GM12878 (cell line): ENCODE measurements around the gene TCF7L1. TPM values are rescaled to one million over a fixed set of nuclear protein-coding genes. Genes with fewer than 3 reads are reported as not detected.

ENCODE experiments used
- ATAC-seq: fragments of 200-7000 bp; cut with Tn5 transposase; 3 replicates; pipeline ENCODE4 v1.9.1; 2020; ENCODE audit warnings: mild to moderate bottlenecking, moderate library complexity
- BruUV-seq: library from RNA; stranded (reverse); fragments of 400-500 nt; replicated peaks from 2 replicates; lab custom pipeline; 2021; lab: Mats Ljungman, UMichigan
- CTCF ChIA-PET: fragments of 300-600 bp; sonication (Branson Sonifier 250); formaldehyde crosslinking; extraction: SDS; loops from one replicate; lab custom pipeline; 2021; ENCODE audit warnings: inconsistent platforms; lab: Yijun Ruan, JAX
- POLR2A ChIA-PET: fragments of 350-600 bp; formaldehyde crosslinking; extraction: SDS; loops from one replicate; lab custom pipeline; 2021; ENCODE audit warnings: inconsistent platforms; lab: Charles Lee
- RAD21 ChIA-PET: fragments of 300-600 bp; sonication (Branson Sonifier 250); formaldehyde crosslinking; loops from one replicate; lab custom pipeline; 2023; ENCODE audit warnings: antibody characterized with exemption; ENCODE audit not compliant: unreplicated experiment; lab: Charles Lee
- SMC1A ChIA-PET: fragments of 300-600 bp; sonication (Branson Sonifier 250); formaldehyde crosslinking; loops from one replicate; lab custom pipeline; 2023; ENCODE audit not compliant: unreplicated experiment, uncharacterized antibody; lab: Charles Lee
- DNase-seq: peaks from one replicate; pipeline ENCODE4 v3.0.0-alpha.2; 2011; ENCODE audit warnings: low read depth, low spot score
- FAIRE-seq: peaks from 3 replicates; lab custom pipeline; 2011; peaks lifted over from hg19 to GRCh38; lab: Jason Lieb, UNC
- H2AFZ ChIP-seq: 2 replicates; pipeline ENCODE4 v1.6.0; 2011; ENCODE audit warnings: low read depth, low read length, control low read depth; ENCODE audit not compliant: control insufficient read depth
- H3K27ac ChIP-seq: 2 replicates; pipeline ENCODE4 v1.5.1; 2011; ENCODE audit warnings: control low read depth; ENCODE audit not compliant: control insufficient read depth, insufficient read depth
- H3K27me3 ChIP-seq, 2 experiments: replicated peaks in 1 of 2; 2 replicates each; pipeline versions ENCODE4 v1.6.0 to v1.6.1; 2011; ENCODE audit warnings: low read length in 1 of 2; ENCODE audit not compliant: control insufficient read depth in 2 of 2, insufficient read depth in 2 of 2
- H3K36me3 ChIP-seq, 2 experiments: 2 replicates each; pipeline ENCODE4 v1.5.1; 2011; ENCODE audit warnings: low read length in 1 of 2; ENCODE audit not compliant: control insufficient read depth in 2 of 2, insufficient read depth in 2 of 2
- H3K4me1 ChIP-seq: 2 replicates; pipeline ENCODE4 v1.6.1; 2011; ENCODE audit warnings: mild to moderate bottlenecking, low read length, moderate library complexity, mixed read lengths; ENCODE audit not compliant: control insufficient read depth, insufficient read depth
- H3K4me2 ChIP-seq: 2 replicates; pipeline ENCODE4 v1.6.0; 2011; ENCODE audit warnings: control low read depth; ENCODE audit not compliant: control insufficient read depth, insufficient read depth
- H3K4me3 ChIP-seq: fragments of 200-600 bp; sonication (generic); 2 replicates; pipeline ENCODE4 v1.5.1; 2016
- H3K79me2 ChIP-seq: 2 replicates; pipeline ENCODE4 v1.6.0; 2011; ENCODE audit warnings: low read length; ENCODE audit not compliant: control insufficient read depth, insufficient read depth
- H3K9ac ChIP-seq: 2 replicates; pipeline ENCODE4 v1.8.0; 2011; ENCODE audit warnings: low read length, control low read depth, mixed read lengths; ENCODE audit not compliant: control insufficient read depth, insufficient read depth
- H3K9me3 ChIP-seq: replicated peaks from 3 replicates; pipeline ENCODE4 v1.5.1; 2011; ENCODE audit warnings: mild to moderate bottlenecking, low read length; ENCODE audit not compliant: control insufficient read depth, insufficient read depth
- H4K20me1 ChIP-seq: 2 replicates; pipeline ENCODE4 v1.6.0; 2011; ENCODE audit not compliant: control insufficient read depth, insufficient read depth
- BCL11A ChIP-seq: IDR thresholded peaks from 2 replicates; pipeline ENCODE4 v1.6.1; 2011; ENCODE audit warnings: low read depth, low read length
- BHLHE40 ChIP-seq, 2 experiments: fragments of 450-650 bp in 1 of 2; IDR thresholded peaks; 2 replicates each; pipeline ENCODE4 v1.6.1; 2011 to 2017; ENCODE audit warnings: low read depth in 2 of 2, borderline replicate concordance in 1 of 2, improper control_type of control experiment in 1 of 2, low read length in 1 of 2, mild to moderate bottlenecking in 1 of 2
- CBFB ChIP-seq: IDR thresholded peaks from 2 replicates; pipeline ENCODE4 v1.6.1; 2016; ENCODE audit warnings: antibody characterized with exemption, low read depth
- CHD2 ChIP-seq: IDR thresholded peaks from 2 replicates; pipeline ENCODE4 v1.6.1; 2011; ENCODE audit warnings: low read depth, low read length, improper control_type of control experiment, borderline replicate concordance
- CHD4 ChIP-seq: fragments of 200-600 bp; sonication (generic); IDR thresholded peaks from 2 replicates; pipeline ENCODE4 v1.6.1; 2016; ENCODE audit warnings: mild to moderate bottlenecking
- DPF2 ChIP-seq: fragments of 450-650 bp; IDR thresholded peaks from 2 replicates; pipeline ENCODE4 v1.6.1; 2017; ENCODE audit warnings: mild to moderate bottlenecking
- EGR1 ChIP-seq, 2 experiments: IDR thresholded peaks; 1 replicate in 1 of 2; 2 replicates in 1 of 2; pipeline ENCODE4 v1.6.1; 2011 to 2012; ENCODE audit warnings: low read depth in 2 of 2, low read length in 2 of 2, borderline replicate concordance in 1 of 2, mild to moderate bottlenecking in 1 of 2, moderate library complexity in 1 of 2
- GATAD2B ChIP-seq: fragments of 450-650 bp; conservative IDR thresholded peaks from 2 replicates; pipeline ENCODE4 v1.6.1; 2017; ENCODE audit warnings: low read depth, mild to moderate bottlenecking, moderate library complexity
- MTA3 ChIP-seq: IDR thresholded peaks from 2 replicates; pipeline ENCODE4 v1.6.1; 2012; ENCODE audit warnings: low read length, inconsistent platforms, borderline replicate concordance
- NFYA ChIP-seq: IDR thresholded peaks from 2 replicates; pipeline ENCODE4 v1.6.1; 2011; ENCODE audit warnings: low read depth, mild to moderate bottlenecking, low read length, improper control_type of control experiment, borderline replicate concordance
- NR2C1 ChIP-seq: fragments of 450-650 bp; IDR thresholded peaks from 2 replicates; pipeline ENCODE4 v1.6.1; 2017; ENCODE audit warnings: antibody characterized with exemption, mild to moderate bottlenecking, moderate library complexity
- PML ChIP-seq: IDR thresholded peaks from 2 replicates; pipeline ENCODE4 v1.6.1; 2012; ENCODE audit warnings: low read length, inconsistent platforms
- RUNX3 ChIP-seq: IDR thresholded peaks from 2 replicates; pipeline ENCODE4 v1.6.1; 2012; ENCODE audit warnings: low read length, inconsistent platforms
- SMAD1 ChIP-seq: fragments of 450-650 bp; IDR thresholded peaks from 2 replicates; pipeline ENCODE4 v1.6.1; 2018; ENCODE audit warnings: mild to moderate bottlenecking, low read depth; ENCODE audit not compliant: partially characterized antibody
- SRF ChIP-seq, 2 experiments: IDR thresholded peaks; 2 replicates each; pipeline ENCODE4 v1.6.1; 2011; ENCODE audit warnings: low read depth in 2 of 2, low read length in 2 of 2, mild to moderate bottlenecking in 1 of 2, moderate library complexity in 1 of 2
- TCF3 ChIP-seq: IDR thresholded peaks from 2 replicates; pipeline ENCODE4 v1.6.1; 2012; ENCODE audit warnings: low read depth, mild to moderate bottlenecking, low read length, borderline replicate concordance; ENCODE audit not compliant: insufficient read depth
- YBX1 ChIP-seq: fragments of 450-650 bp; IDR thresholded peaks from 2 replicates; pipeline ENCODE4 v1.6.1; 2016; ENCODE audit warnings: antibody characterized with exemption
- WGBS: methylation state at CpG from one replicate; pipeline ENCODE4 v1.1.6; 2016; ENCODE audit warnings: low lambda C conversion rate; ENCODE audit not compliant: insufficient replicate concordance, insufficient coverage; ENCODE audit errors: missing lambda C conversion rate; 5-methylcytosine and 5-hydroxymethylcytosine counted together
- in situ Hi-C: fragments of 300-500 bp; cut with MboI; formaldehyde crosslinking; loops from 9 replicates; pipeline ENCODE4 v1.14.3; 2018; ENCODE audit warnings: mixed read lengths
- intact Hi-C: fragments of 100-400 bp; cut with micrococcal nuclease; formaldehyde crosslinking; loops from one replicate; pipeline ENCODE4 v1.14.2; 2022; ENCODE audit not compliant: unreplicated experiment
- polyA plus RNA-seq, 11 experiments: library from polyadenylated mRNA; depleted of rRNA in 4 of 11; unstranded in 6 of 11; stranded (reverse) in 5 of 11; fragments of >200 nt; fragmentation: Nextera tagmentation in 4 of 11; fragmentation: Illumina TruSeq in 1 of 11; extraction: Ambion mirVana in 4 of 11; extraction: Trizol in 1 of 11; gene quantifications; 1 replicate in 1 of 11; 2 replicates in 10 of 11; pipeline versions ENCODE4 v1.2.1 to v1.2.3, GENCODE V29; 2011 to 2016; ENCODE audit warnings: inconsistent platforms in 2 of 11, missing spikeins in 2 of 11, low read depth in 1 of 11
- total RNA-seq, 4 experiments: library from RNA; depleted of rRNA in 3 of 4; stranded (reverse); fragments of >200 nt in 3 of 4; fragmentation: Illumina TruSeq in 1 of 4; extraction: Trizol in 1 of 4; gene quantifications; 2 replicates each; pipeline versions ENCODE4 v1.2.1 to v1.2.3, GENCODE V29; 2013 to 2021
- TF ChIP-seq, protein P1 (sequence below): IDR thresholded peaks from 2 replicates; pipeline ENCODE4 v1.6.1; 2012; ENCODE audit warnings: low read length, inconsistent platforms
- TF ChIP-seq, protein P2 (sequence below): IDR thresholded peaks from 2 replicates; pipeline ENCODE4 v1.6.1; 2011; ENCODE audit warnings: low read depth, mild to moderate bottlenecking, low read length, moderate library complexity, borderline replicate concordance; ENCODE audit errors: extremely low read depth

TCF7L1 gene
- total and polyA plus RNA-seq, 10 of the 15 experiments (the other 5 are each of a cell fraction or from before 2014, with no cell fraction given), result 0.03 to 0.11 (median 0.10) TPM; not detected in 7

DNA sequence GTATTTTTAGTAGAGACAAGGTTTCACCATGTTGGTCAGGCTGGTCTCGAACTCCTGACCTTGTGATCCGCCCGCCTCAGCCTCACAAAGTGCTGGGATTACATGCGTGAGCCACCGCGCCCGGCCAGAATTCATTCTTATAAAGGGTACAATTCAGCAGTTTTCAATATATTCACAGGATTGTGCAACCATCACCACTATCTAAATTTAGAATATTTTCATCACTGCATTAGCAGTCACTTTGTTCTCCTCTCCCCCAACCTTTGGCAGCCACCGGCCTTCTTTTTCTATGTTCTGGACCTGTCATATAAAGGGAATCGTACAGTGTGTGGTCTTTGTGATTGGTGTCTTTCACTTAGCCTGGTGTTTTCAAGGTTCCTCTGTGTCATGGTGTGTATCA lies 40.7 kb downstream of the TCF7L1 start:
- CTCF ChIA-PET, result no interaction called here
- H3K36me3 ChIP-seq, result no peaks in the 10 kb centered on the region
- SMC1A ChIA-PET, result no interaction called here

DNA sequence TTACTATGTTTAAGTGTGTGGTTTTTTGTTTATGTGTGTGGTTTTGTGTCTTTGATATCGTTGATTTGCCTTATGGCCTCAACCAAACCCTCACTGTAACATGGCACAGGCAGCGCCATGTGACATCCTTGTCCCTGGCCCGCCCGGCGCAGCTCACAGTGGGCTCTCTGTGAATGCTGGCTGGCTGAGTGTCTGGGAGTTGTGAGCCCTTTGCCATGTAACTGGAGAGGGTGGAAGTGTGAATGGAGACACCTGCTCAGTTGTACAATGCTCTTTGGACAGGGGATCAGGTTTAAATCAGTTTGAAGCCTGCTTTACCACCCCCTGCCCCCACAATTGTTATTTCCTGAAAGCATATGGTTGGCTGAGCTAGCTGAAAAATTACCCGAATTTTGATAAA lies 41.8 kb downstream of the TCF7L1 start:
- SMC1A ChIA-PET, result interaction anchor here (0.6 kb wide), 1 partner anchor 37 kb away, joined by 3 read pairs; no protein-coding TSS in a partner anchor
- intact Hi-C loops, result no loop called here
- Histone ChIP-seq H3K4me3 (no peak overlapping the region), H4K20me1 (peaks cover 3% of the 10 kb centered on the region; the same call in 1 of the 2 replicates), H3K27ac (no peak overlapping the region), H2AFZ (no peak overlapping the region), H3K9ac (no peak overlapping the region), H3K79me2 (no peaks in the 10 kb centered on the region), H3K4me1 (no peaks in the 10 kb centered on the region), H3K27me3 (peaks cover 4 to 8% of the 10 kb centered on the region in 2 experiments), H3K9me3 (peaks cover 6% of the 10 kb centered on the region; the same call in 1 of the 3 replicates), H3K36me3 (no peaks in the 10 kb centered on the region), H3K4me2 (no peak overlapping the region)
- DNase-seq, result no peak
- no peak for ATAC-seq
- RAD21 ChIA-PET, result no interaction called here
- WGBS, result 57% methylated on average over 6 of the region's 6 CpGs
- CTCF ChIA-PET, result interaction anchor here (0.6 to 1.0 kb wide), 2 partner anchors 82 to 92 kb away, joined by 3 to 5 read pairs; no protein-coding TSS in a partner anchor
- no peak for FAIRE-seq
- in situ Hi-C loops, result no loop called here
- BruUV-seq, result no TSS peak
- POLR2A ChIA-PET, result no interaction called here
- TF ChIP-seq TCF3 (no peak), RUNX3 (no peak), PML (no peak), EGR1 (IDR thresholded peaks at IDR 0.05; ENCODE audit: borderline replicate concordance in 1 of 2, low read depth in 2 of 2, low read length in 2 of 2) (no peak), CBFB (no peak), YBX1 (no peak), NR2C1 (no peak), BHLHE40 (IDR thresholded peaks at IDR 0.05; ENCODE audit: borderline replicate concordance in 1 of 2, low read depth in 2 of 2, low read length in 1 of 2) (no peak), SRF (IDR thresholded peaks at IDR 0.05; ENCODE audit: low read depth in 2 of 2, low read length in 2 of 2) (no peak), MTA3 (no peak), DPF2 (no peak), GATAD2B (no peak), BCL11A (no peak), CHD2 (no peak), NFYA (no peak)
- TF ChIP-seq, protein P1, sequence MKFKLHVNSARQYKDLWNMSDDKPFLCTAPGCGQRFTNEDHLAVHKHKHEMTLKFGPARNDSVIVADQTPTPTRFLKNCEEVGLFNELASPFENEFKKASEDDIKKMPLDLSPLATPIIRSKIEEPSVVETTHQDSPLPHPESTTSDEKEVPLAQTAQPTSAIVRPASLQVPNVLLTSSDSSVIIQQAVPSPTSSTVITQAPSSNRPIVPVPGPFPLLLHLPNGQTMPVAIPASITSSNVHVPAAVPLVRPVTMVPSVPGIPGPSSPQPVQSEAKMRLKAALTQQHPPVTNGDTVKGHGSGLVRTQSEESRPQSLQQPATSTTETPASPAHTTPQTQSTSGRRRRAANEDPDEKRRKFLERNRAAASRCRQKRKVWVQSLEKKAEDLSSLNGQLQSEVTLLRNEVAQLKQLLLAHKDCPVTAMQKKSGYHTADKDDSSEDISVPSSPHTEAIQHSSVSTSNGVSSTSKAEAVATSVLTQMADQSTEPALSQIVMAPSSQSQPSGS, result no peak
- TF ChIP-seq, protein P2, sequence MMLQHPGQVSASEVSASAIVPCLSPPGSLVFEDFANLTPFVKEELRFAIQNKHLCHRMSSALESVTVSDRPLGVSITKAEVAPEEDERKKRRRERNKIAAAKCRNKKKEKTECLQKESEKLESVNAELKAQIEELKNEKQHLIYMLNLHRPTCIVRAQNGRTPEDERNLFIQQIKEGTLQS, result no peak

More for the DNA sequence above, 40.7 kb downstream of the TCF7L1 start:
- Histone ChIP-seq H3K9ac (no peak overlapping the region), H3K4me2 (no peak overlapping the region), H4K20me1 (peaks cover 3% of the 10 kb centered on the region; the same call in 1 of the 2 replicates), H3K4me1 (no peaks in the 10 kb centered on the region), H3K9me3 (peaks cover 6% of the 10 kb centered on the region; the same call in 1 of the 3 replicates), H3K79me2 (no peaks in the 10 kb centered on the region), H3K4me3 (no peak overlapping the region), H3K27ac (no peak overlapping the region), H3K27me3 (peaks cover 4% of the 10 kb centered on the region in 2 experiments), H2AFZ (no peak overlapping the region)
- intact Hi-C loops, result no loop called here
- in situ Hi-C loops, result no loop called here
- ATAC-seq (no peak), DNase-seq (no peak), FAIRE-seq (no peak)
- RAD21 ChIA-PET, result no interaction called here
- POLR2A ChIA-PET, result no interaction called here
- no peak for TF ChIP-seq SMAD1
- no peak for TF ChIP-seq CHD4
- WGBS, result 67% methylated on average over 9 of the region's 9 CpGs
- BruUV-seq, result no TSS peak
